ENCODE results near the gene CTSZ. TPM values are rescaled to one million over a fixed set of nuclear protein-coding genes. Genes with fewer than 3 reads are reported as not detected.
A peak's percentile ranks its signal among the peaks of the same experiment; 100 is the strongest.

The CTSZ gene
- total RNA-seq, 2 donors from 2014 or later = 27.4 to 30.1 TPM

DNA sequence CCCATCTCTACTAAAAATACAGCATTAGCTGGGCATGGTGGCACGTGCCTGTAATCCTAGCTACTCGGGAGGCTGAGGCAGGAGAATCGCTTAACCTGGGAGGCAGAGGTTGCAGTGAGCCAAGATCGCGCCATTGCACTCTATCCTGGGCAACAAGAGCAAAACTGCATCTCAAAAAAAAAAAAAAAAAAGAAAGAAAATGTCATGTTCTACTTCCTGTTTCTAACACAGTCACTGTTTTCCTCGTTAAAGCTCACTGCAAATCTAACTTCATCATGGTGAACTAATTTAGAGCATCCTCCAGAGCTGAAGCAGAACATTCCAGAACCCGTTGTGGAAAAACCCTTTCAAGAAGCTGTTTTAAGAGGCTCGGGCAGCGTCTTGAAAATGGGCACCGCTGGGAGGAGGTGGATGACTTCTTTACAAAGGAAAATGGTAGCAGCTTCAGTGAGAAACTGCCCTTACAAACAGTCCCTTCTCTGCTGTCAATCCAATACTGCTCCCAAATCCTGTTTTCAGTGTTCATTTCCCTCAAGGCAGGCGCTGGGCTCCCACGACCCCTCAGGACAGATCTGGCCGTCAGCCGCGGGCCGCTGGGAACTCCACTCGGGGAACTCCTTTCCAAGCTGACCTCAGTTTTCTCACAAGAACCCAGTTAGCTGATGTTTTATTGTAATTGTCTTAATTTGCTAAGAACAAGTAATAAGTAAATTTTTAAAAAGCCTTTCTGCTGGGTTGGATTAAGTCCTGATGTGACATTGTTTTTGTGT, 12.5 kb downstream of the CTSZ start:
- H3K27ac Mint-ChIP-seq = no peak overlapping the region

DNA sequence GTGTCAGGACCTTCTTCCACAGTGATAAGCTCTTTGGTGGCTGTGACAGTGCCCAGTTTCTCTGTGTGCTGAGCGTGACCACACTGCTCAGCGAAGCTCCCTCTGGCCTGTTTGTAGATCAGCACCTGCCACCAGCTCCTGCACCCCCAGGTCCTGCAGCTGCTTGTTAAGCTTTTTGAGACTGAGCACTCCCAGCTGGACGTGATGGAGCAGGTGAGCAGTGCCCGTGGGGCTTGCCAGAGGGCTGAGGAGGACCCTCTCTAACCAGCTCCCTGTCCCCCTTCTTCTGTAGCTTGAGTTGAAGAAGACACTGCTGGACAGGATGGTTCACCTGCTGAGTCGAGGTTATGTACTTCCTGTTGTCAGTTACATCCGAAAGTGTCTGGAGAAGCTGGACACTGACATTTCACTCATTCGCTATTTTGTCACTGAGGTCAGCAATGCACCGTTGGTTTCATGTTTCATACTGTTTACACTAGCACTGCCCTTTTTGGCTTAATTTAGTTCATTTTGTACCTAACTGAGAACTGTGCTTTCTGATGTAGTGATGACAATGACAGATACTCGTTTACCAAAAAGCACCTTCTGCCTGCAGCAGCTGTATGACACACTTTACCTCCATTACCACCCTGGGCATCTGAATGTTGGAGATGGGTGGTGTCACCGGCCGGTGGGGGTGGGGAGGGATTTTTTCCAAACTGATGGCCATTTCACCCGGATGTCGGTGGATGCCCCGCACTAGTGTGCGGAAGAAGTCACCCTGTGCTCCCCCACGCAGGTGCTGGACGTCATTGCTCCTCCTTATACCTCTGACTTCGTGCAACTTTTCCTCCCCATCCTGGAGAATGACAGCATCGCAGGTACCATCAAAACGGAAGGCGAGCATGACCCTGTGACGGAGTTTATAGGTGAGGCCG, 13.5 kb downstream of the CTSZ start:
- no peaks in the 10 kb centered on the region for H3K9me3 ChIP-seq (ENCODE audit: control insufficient read depth, low read length, poor library complexity, severe bottlenecking)
- ATAC-seq = no peak
- H3K4me1 Mint-ChIP-seq = peaks cover 2% of the 10 kb centered on the region
- peak overlapping the region; percentile 1 for H3K27ac Mint-ChIP-seq
- no peak overlapping the region for H3K4me3 Mint-ChIP-seq
- peaks cover 9% of the 10 kb centered on the region for H3K36me3 Mint-ChIP-seq (ENCODE audit: low read depth)
- no peaks in the 10 kb centered on the region for H3K27me3 Mint-ChIP-seq
- no peak for DNase-seq

More for the DNA sequence above, 12.5 kb downstream of the CTSZ start:
- no peaks in the 10 kb centered on the region for H3K27me3 Mint-ChIP-seq
- DNase-seq = no peak
- no peaks in the 10 kb centered on the region for H3K9me3 ChIP-seq (ENCODE audit: control insufficient read depth, low read length, poor library complexity, severe bottlenecking)
- peaks cover 2% of the 10 kb centered on the region for H3K4me1 Mint-ChIP-seq
- H3K36me3 Mint-ChIP-seq (ENCODE audit: low read depth) = peaks cover 9% of the 10 kb centered on the region
- no peak overlapping the region for H3K4me3 Mint-ChIP-seq
- ATAC-seq = no peak

DNA sequence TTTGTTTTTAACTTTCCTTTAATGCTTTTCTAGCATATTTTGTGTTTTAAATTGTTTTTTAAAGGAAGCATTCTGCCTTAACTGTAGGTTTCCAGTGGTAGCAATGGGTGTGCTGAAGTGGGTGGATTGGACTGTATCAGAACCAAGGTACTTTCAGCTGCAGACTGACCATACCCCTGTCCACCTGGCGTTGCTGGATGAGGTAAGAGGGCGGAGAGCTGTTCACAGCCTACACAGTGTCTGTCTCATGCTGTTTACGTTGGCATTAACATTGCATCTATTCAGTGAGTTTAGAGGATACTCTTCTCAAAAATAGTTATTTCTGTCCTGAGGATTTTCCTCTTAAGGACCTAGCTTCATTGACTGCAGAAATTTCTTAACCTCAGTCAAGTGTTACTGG, 14.1 kb downstream of the CTSZ start:
- peak overlapping the region; percentile 1 for H3K27ac Mint-ChIP-seq

DNA sequence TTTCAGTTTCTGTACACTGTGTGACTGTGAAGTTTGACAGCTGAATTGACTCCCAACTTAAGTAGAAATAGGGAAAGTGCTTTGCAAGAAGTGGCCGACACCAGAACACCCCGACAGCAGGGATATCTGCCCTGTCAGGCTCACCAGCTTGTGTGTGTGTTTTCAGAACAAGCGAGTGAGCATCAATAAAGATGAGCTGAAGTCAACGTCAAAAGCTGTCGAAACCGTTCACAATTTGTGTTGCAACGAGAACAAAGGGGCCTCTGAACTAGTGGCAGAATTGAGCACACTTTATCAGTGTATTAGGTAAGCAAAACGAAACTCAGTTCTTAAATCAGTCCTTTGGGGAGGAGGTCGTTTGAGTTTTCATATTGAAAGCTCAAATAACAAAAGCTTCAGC, 15.3 kb downstream of the CTSZ start:
- Mint-ChIP-seq H3K27ac (peak overlapping the region; percentile 8), H3K4me3 (no peak overlapping the region), H3K36me3 (ENCODE audit: low read depth) (peaks cover 14% of the 10 kb centered on the region), H3K4me1 (peaks cover 7% of the 10 kb centered on the region), H3K27me3 (no peaks in the 10 kb centered on the region)
- DNase-seq = no peak
- no peaks in the 10 kb centered on the region for H3K9me3 ChIP-seq (ENCODE audit: control insufficient read depth, low read length, poor library complexity, severe bottlenecking)
- ATAC-seq = no peak

More for the DNA sequence above, 14.1 kb downstream of the CTSZ start:
- no peaks in the 10 kb centered on the region for H3K9me3 ChIP-seq (ENCODE audit: control insufficient read depth, low read length, poor library complexity, severe bottlenecking)
- no peak for DNase-seq
- ATAC-seq = no peak
- Mint-ChIP-seq H3K27me3 (no peaks in the 10 kb centered on the region), H3K4me1 (peaks cover 3% of the 10 kb centered on the region), H3K36me3 (ENCODE audit: low read depth) (peaks cover 11% of the 10 kb centered on the region), H3K4me3 (no peak overlapping the region)

DNA sequence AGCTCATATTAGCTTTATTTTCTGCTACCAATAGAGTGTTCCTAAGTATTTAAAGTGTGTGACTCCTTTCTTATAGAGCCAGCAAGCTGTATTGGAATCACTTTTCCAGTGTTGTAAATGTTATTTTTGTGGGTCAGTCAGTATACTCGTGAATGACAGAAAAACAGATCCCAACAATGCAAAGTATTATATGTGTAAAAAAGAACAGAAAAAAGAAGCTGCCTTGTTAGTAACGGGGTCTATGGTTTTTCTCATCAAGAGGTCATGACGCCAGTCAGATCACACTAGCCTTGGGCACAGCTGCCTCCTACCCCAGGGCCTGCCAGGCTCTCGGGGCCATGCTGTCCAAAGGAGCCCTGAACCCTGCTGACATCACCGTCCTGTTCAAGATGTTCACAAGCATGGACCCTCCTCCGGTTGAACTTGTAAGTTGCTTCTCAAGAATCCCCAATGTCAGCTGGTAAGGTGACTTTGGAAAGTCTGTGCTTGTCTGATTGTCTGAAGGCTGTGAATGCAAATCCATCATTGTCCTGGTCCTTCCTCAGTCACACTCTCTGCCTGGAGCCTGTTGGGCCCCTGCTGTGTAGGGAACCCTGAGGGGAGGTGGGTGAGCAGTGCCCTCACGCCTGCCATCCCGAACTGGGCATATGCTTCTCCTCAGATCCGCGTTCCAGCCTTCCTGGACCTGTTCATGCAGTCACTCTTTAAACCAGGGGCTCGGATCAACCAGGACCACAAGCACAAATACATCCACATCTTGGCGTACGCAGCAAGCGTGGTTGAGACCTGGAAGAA, 16.2 kb downstream of the CTSZ start:
- Mint-ChIP-seq H3K4me3 (no peak overlapping the region), H3K4me1 (peaks cover 10% of the 10 kb centered on the region), H3K27me3 (no peaks in the 10 kb centered on the region), H3K27ac (peak overlapping the region; percentile 8), H3K36me3 (ENCODE audit: low read depth) (peaks cover 12% of the 10 kb centered on the region)
- DNase-seq (no peak), ATAC-seq (no peak)
- H3K9me3 ChIP-seq (ENCODE audit: control insufficient read depth, low read length, poor library complexity, severe bottlenecking) = no peaks in the 10 kb centered on the region

- peaks cover 17% of the 10 kb centered on the region for H3K4me1 Mint-ChIP-seq
- DNase-seq (no peak), ATAC-seq (no peak)
- H3K4me3 Mint-ChIP-seq = no peak overlapping the region
- no peaks in the 10 kb centered on the region for H3K9me3 ChIP-seq (ENCODE audit: control insufficient read depth, low read length, poor library complexity, severe bottlenecking)
- H3K36me3 Mint-ChIP-seq (ENCODE audit: low read depth) = peaks cover 8% of the 10 kb centered on the region
- H3K27ac Mint-ChIP-seq = no peak overlapping the region
- no peaks in the 10 kb centered on the region for H3K27me3 Mint-ChIP-seq
These were observed 17.9 kb downstream of the CTSZ start for GRCh38 chr20:58989196-58989595.

DNA sequence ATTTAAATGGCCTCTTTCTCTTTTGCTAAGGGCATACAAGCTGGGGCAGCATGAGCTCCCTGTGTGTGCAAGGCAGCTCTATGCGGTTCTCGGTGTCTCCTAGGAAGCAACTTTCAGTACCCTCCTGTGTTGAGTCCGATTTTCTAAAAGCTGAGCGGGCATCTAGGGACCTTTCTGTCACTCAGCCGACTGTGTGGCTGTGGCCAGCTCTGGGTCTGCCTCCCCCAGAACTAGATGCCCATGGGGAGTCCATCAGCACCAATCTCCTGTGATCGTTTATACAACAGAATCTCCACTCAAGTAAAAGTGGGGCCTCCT, 18.5 kb downstream of the CTSZ start:
- no peak for ATAC-seq
- Mint-ChIP-seq H3K27me3 (no peaks in the 10 kb centered on the region), H3K4me1 (peaks cover 24% of the 10 kb centered on the region), H3K27ac (peak overlapping the region; percentile 29), H3K4me3 (no peak overlapping the region), H3K36me3 (ENCODE audit: low read depth) (peaks cover 9% of the 10 kb centered on the region)
- no peak for DNase-seq
- H3K9me3 ChIP-seq (ENCODE audit: control insufficient read depth, low read length, poor library complexity, severe bottlenecking) = no peaks in the 10 kb centered on the region

DNA sequence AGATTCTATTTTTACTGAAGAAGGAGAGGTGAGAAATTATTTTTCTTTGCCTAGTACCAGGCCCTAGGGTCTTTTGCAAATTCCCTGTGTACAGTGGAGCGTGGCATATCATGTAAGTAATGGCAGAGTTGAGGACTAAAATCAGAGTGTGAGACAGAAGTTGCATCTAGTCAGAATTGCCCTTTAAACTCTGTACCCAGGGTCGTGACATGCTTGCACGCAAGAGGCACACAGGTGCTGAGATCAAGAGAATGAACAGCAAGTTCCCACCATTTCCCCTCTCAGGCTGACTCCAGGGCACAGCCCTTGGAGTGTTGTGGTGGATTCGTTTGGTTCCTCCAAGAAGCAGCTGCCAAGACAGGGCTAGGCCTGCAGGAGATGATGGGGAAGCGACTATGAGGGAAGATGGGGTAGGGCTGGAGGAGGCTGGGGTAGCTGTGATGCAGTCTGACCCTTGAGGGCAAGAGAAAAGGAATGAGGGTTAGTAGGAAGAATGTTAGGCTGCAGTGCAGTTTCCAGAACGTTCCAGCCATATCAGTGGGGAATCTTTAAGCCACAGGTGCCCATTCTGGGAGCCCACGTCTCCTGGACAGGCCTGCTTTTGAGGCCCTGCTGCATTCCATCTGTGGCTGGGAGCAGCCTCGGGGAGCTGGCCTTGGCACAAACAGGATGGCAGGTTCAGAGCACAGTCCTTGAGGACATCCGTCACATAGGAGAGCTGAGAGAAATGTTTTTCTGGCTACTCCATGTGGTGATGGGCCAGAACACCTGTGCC, 19.1 kb downstream of the CTSZ start:
- Mint-ChIP-seq H3K27ac (peak overlapping the region; percentile 29), H3K36me3 (ENCODE audit: low read depth) (peaks cover 9% of the 10 kb centered on the region), H3K27me3 (no peaks in the 10 kb centered on the region), H3K4me1 (peaks cover 24% of the 10 kb centered on the region), H3K4me3 (no peak overlapping the region)
- DNase-seq (no peak), ATAC-seq (no peak)
- no peaks in the 10 kb centered on the region for H3K9me3 ChIP-seq (ENCODE audit: control insufficient read depth, low read length, poor library complexity, severe bottlenecking)

GRCh38 chr20:58986968-58987517, 20.0 kb downstream of the CTSZ start:
- H3K36me3 Mint-ChIP-seq (ENCODE audit: low read depth) = peaks cover 9% of the 10 kb centered on the region
- no peaks in the 10 kb centered on the region for H3K27me3 Mint-ChIP-seq
- no peaks in the 10 kb centered on the region for H3K9me3 ChIP-seq (ENCODE audit: control insufficient read depth, low read length, poor library complexity, severe bottlenecking)
- peak overlapping the region; percentile 66 for H3K27ac Mint-ChIP-seq
- ATAC-seq (no peak), DNase-seq (no peak)
- peaks cover 32% of the 10 kb centered on the region for H3K4me1 Mint-ChIP-seq
- no peak overlapping the region for H3K4me3 Mint-ChIP-seq

GRCh38 chr20:58986286-58986967, 20.6 kb downstream of the CTSZ start:
- ATAC-seq = no peak
- Mint-ChIP-seq H3K4me1 (peaks cover 32% of the 10 kb centered on the region), H3K27me3 (no peaks in the 10 kb centered on the region), H3K4me3 (no peak overlapping the region), H3K27ac (peak overlapping the region; percentile 66), H3K36me3 (ENCODE audit: low read depth) (peaks cover 7% of the 10 kb centered on the region)
- H3K9me3 ChIP-seq (ENCODE audit: control insufficient read depth, low read length, poor library complexity, severe bottlenecking) = no peaks in the 10 kb centered on the region
- DNase-seq = no peak

- H3K36me3 Mint-ChIP-seq (ENCODE audit: low read depth) = peaks cover 9% of the 10 kb centered on the region
These were observed 21.4 kb downstream of the CTSZ start for GRCh38 chr20:58985656-58986055.

GRCh38 chr20:58984691-58985090, 22.4 kb downstream of the CTSZ start:
- H3K27ac Mint-ChIP-seq = peak overlapping the region; percentile 87
- peak overlapping the region; percentile 67 for H3K4me3 Mint-ChIP-seq
- H3K4me1 Mint-ChIP-seq = peaks cover 32% of the 10 kb centered on the region
- no peaks in the 10 kb centered on the region for H3K27me3 Mint-ChIP-seq
- ATAC-seq = no peak
- H3K9me3 ChIP-seq (ENCODE audit: control insufficient read depth, low read length, poor library complexity, severe bottlenecking) = no peaks in the 10 kb centered on the region
- no peak for DNase-seq
- H3K36me3 Mint-ChIP-seq (ENCODE audit: low read depth) = peaks cover 9% of the 10 kb centered on the region

More at GRCh38 chr20:58985656-58986055, 21.4 kb downstream of the CTSZ start:
- Mint-ChIP-seq H3K27ac (no peak overlapping the region), H3K4me1 (peaks cover 32% of the 10 kb centered on the region), H3K4me3 (no peak overlapping the region), H3K27me3 (no peaks in the 10 kb centered on the region)
- no peak for ATAC-seq
- no peak for DNase-seq
- no peaks in the 10 kb centered on the region for H3K9me3 ChIP-seq (ENCODE audit: control insufficient read depth, low read length, poor library complexity, severe bottlenecking)

Data from T-helper 17 cell (primary cell).